H1 (cell line): ENCODE measurements around the gene OR8D2. TPM values are rescaled to one million over a fixed set of nuclear protein-coding genes. Genes with fewer than 3 reads are reported as not detected.

Experiments used
- CBX8 ChIP-seq: fragments of 300-800, 300-1000 bp; sonication (generic); IDR thresholded peaks from 2 replicates; pipeline ENCODE4 v1.7.1; 2016; ENCODE audit warnings: low read depth, low read length, borderline replicate concordance
- CHD2 ChIP-seq: IDR thresholded peaks from 2 replicates; pipeline ENCODE4 v1.6.1; 2012; ENCODE audit warnings: low read length, improper control_type of control experiment
- NRF1 ChIP-seq: IDR thresholded peaks from 2 replicates; pipeline ENCODE4 v1.6.1; 2011; ENCODE audit warnings: mild to moderate bottlenecking, low read depth, low read length, improper control_type of control experiment
- POU5F1 ChIP-seq: IDR thresholded peaks from 2 replicates; pipeline ENCODE4 v1.6.1; 2011; ENCODE audit warnings: low read depth, mild to moderate bottlenecking, low read length, moderate library complexity
- SP2 ChIP-seq: IDR thresholded peaks from 2 replicates; pipeline ENCODE4 v1.6.1; 2012; ENCODE audit warnings: mild to moderate bottlenecking, low read length, inconsistent platforms
- polyA plus RNA-seq, 7 experiments: library from polyadenylated mRNA; depleted of rRNA in 3 of 7; stranded (reverse) in 5 of 7; unstranded in 2 of 7; fragments of >200 nt in 5 of 7; fragments of 200-250 nt in 2 of 7; gene quantifications; 1 replicate in 5 of 7; 2 replicates in 1 of 7; 4 replicates in 1 of 7; pipeline versions ENCODE4 v1.2.1 to v1.2.3, GENCODE V29; 2011 to 2013; ENCODE audit warnings: missing spikeins in 2 of 7, mixed read lengths in 2 of 7
- total RNA-seq: library from RNA; stranded (reverse); fragmentation: NEBNext Ultra II Directional; extraction: Animal tissue kit (Norgen Biotek cat#: 25700); gene quantifications from 2 replicates; pipeline ENCODE4 v1.2.1, GENCODE V29; 2021
- TF ChIP-seq, protein P1 (sequence below): fragments of 300-600 bp; sonication (generic); IDR thresholded peaks from 2 replicates; pipeline ENCODE4 v1.7.1; 2012; ENCODE audit warnings: low read length, moderate library complexity, mild to moderate bottlenecking, inconsistent platforms; ENCODE audit not compliant: insufficient replicate concordance
- TF ChIP-seq, protein P2 (sequence below): IDR thresholded peaks from 2 replicates; pipeline ENCODE4 v1.6.1; 2012; ENCODE audit warnings: inconsistent platforms
- TF ChIP-seq, protein P3 (sequence below): IDR thresholded peaks from 2 replicates; pipeline ENCODE4 v1.6.1; 2012; ENCODE audit warnings: inconsistent platforms

Gene OR8D2
- total and polyA plus RNA-seq, 2 of the 8 experiments (the other 6 are each of a cell fraction or from before 2014, with no cell fraction given) = not detected

DNA sequence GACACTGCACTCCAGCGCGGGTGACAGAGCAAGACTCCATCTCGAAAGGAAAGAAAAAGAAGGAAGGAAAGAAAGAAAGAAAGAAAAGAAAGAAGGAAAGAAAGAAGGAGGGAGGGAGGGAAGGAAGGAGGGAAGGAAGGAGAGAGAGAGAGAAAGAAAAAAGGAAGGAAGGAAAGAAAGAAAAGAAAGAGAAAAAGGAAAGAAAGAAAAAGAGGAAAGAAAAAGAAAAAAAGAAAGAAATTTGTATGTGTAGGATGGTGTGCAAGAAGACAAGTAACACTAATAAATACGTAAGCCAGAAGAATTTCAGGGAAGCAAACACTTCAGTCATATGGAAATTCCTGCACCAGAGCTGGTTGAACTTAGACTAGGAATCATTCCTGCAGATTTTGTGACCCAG is 6.9 kb downstream of the OR8D2 start (continued):
- TF ChIP-seq, protein P1, sequence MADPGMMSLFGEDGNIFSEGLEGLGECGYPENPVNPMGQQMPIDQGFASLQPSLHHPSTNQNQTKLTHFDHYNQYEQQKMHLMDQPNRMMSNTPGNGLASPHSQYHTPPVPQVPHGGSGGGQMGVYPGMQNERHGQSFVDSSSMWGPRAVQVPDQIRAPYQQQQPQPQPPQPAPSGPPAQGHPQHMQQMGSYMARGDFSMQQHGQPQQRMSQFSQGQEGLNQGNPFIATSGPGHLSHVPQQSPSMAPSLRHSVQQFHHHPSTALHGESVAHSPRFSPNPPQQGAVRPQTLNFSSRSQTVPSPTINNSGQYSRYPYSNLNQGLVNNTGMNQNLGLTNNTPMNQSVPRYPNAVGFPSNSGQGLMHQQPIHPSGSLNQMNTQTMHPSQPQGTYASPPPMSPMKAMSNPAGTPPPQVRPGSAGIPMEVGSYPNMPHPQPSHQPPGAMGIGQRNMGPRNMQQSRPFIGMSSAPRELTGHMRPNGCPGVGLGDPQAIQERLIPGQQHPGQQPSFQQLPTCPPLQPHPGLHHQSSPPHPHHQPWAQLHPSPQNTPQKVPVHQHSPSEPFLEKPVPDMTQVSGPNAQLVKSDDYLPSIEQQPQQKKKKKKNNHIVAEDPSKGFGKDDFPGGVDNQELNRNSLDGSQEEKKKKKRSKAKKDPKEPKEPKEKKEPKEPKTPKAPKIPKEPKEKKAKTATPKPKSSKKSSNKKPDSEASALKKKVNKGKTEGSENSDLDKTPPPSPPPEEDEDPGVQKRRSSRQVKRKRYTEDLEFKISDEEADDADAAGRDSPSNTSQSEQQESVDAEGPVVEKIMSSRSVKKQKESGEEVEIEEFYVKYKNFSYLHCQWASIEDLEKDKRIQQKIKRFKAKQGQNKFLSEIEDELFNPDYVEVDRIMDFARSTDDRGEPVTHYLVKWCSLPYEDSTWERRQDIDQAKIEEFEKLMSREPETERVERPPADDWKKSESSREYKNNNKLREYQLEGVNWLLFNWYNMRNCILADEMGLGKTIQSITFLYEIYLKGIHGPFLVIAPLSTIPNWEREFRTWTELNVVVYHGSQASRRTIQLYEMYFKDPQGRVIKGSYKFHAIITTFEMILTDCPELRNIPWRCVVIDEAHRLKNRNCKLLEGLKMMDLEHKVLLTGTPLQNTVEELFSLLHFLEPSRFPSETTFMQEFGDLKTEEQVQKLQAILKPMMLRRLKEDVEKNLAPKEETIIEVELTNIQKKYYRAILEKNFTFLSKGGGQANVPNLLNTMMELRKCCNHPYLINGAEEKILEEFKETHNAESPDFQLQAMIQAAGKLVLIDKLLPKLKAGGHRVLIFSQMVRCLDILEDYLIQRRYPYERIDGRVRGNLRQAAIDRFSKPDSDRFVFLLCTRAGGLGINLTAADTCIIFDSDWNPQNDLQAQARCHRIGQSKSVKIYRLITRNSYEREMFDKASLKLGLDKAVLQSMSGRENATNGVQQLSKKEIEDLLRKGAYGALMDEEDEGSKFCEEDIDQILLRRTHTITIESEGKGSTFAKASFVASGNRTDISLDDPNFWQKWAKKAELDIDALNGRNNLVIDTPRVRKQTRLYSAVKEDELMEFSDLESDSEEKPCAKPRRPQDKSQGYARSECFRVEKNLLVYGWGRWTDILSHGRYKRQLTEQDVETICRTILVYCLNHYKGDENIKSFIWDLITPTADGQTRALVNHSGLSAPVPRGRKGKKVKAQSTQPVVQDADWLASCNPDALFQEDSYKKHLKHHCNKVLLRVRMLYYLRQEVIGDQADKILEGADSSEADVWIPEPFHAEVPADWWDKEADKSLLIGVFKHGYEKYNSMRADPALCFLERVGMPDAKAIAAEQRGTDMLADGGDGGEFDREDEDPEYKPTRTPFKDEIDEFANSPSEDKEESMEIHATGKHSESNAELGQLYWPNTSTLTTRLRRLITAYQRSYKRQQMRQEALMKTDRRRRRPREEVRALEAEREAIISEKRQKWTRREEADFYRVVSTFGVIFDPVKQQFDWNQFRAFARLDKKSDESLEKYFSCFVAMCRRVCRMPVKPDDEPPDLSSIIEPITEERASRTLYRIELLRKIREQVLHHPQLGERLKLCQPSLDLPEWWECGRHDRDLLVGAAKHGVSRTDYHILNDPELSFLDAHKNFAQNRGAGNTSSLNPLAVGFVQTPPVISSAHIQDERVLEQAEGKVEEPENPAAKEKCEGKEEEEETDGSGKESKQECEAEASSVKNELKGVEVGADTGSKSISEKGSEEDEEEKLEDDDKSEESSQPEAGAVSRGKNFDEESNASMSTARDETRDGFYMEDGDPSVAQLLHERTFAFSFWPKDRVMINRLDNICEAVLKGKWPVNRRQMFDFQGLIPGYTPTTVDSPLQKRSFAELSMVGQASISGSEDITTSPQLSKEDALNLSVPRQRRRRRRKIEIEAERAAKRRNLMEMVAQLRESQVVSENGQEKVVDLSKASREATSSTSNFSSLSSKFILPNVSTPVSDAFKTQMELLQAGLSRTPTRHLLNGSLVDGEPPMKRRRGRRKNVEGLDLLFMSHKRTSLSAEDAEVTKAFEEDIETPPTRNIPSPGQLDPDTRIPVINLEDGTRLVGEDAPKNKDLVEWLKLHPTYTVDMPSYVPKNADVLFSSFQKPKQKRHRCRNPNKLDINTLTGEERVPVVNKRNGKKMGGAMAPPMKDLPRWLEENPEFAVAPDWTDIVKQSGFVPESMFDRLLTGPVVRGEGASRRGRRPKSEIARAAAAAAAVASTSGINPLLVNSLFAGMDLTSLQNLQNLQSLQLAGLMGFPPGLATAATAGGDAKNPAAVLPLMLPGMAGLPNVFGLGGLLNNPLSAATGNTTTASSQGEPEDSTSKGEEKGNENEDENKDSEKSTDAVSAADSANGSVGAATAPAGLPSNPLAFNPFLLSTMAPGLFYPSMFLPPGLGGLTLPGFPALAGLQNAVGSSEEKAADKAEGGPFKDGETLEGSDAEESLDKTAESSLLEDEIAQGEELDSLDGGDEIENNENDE = no peak
- no peak for TF ChIP-seq SP2
- no peak for TF ChIP-seq POU5F1
- no peak for TF ChIP-seq CHD2
- TF ChIP-seq, protein P2, sequence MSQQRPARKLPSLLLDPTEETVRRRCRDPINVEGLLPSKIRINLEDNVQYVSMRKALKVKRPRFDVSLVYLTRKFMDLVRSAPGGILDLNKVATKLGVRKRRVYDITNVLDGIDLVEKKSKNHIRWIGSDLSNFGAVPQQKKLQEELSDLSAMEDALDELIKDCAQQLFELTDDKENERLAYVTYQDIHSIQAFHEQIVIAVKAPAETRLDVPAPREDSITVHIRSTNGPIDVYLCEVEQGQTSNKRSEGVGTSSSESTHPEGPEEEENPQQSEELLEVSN = no peak
- no peak for TF ChIP-seq NRF1
- TF ChIP-seq, protein P3, sequence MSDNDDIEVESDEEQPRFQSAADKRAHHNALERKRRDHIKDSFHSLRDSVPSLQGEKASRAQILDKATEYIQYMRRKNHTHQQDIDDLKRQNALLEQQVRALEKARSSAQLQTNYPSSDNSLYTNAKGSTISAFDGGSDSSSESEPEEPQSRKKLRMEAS = no peak
- no peak for TF ChIP-seq CBX8
